HG02870 (cell line): Measurements from ENCODE around the gene SLC35F1.
"Not testable (repeated sequence)": the region's sequence is repeated elsewhere in the genome, so short reads cannot be mapped to it uniquely, and the experiment has no call there.

ENCODE experiments used
- ATAC-seq: cut with Tn5 transposase; IDR thresholded peaks from one replicate; pipeline ENCODE4 v1.9.1; 2021; ENCODE audit warnings: mild to moderate bottlenecking, moderate library complexity; ENCODE audit not compliant: unreplicated experiment

SLC35F1 gene

GRCh38 chr6:117906958-117907600, at the start of gene SLC35F1:
SLC35F1 (plus strand) TSS chr6:117907264.
- ATAC-seq, result peak; percentile 60

- ATAC-seq, result not testable (repeated sequence)
Observed at GRCh38 chr6:117858601-117859000, 48.5 kb upstream of the SLC35F1 start.

- no peak for ATAC-seq
Observed at GRCh38 chr6:117861545-117861944, 45.5 kb upstream of the SLC35F1 start.

- ATAC-seq, result no peak
Observed at GRCh38 chr6:117866561-117866960, 40.5 kb upstream of the SLC35F1 start.

GRCh38 chr6:117870486-117871242, 36.4 kb upstream of the SLC35F1 start:
- no peak for ATAC-seq

GRCh38 chr6:117880824-117881223, 26.2 kb upstream of the SLC35F1 start:
- no peak for ATAC-seq

GRCh38 chr6:117890172-117890571, 16.9 kb upstream of the SLC35F1 start:
- ATAC-seq, result no peak

GRCh38 chr6:117906507-117906957, 532 bp upstream of the SLC35F1 start:
- peak; percentile 37 for ATAC-seq

GRCh38 chr6:117907601-117908245, 659 bp downstream of the SLC35F1 start:
- ATAC-seq, result no peak

- no peak for ATAC-seq
Observed at GRCh38 chr6:117908246-117909068, 1.4 kb downstream of the SLC35F1 start.

GRCh38 chr6:117909638-117910037, 2.6 kb downstream of the SLC35F1 start:
- no peak for ATAC-seq

GRCh38 chr6:117910549-117910948, 3.5 kb downstream of the SLC35F1 start:
- no peak for ATAC-seq

GRCh38 chr6:117911150-117911549, 4.1 kb downstream of the SLC35F1 start:
- no peak for ATAC-seq

- ATAC-seq, result no peak
Observed at GRCh38 chr6:117911660-117912059, 4.6 kb downstream of the SLC35F1 start.

GRCh38 chr6:117915846-117916245, 8.8 kb downstream of the SLC35F1 start:
- no peak for ATAC-seq

- no peak for ATAC-seq
Observed at GRCh38 chr6:117916483-117916882, 9.4 kb downstream of the SLC35F1 start.

GRCh38 chr6:117917176-117917575, 10.1 kb downstream of the SLC35F1 start:
- no peak for ATAC-seq

- ATAC-seq, result no peak
Observed at GRCh38 chr6:117918454-117918853, 11.4 kb downstream of the SLC35F1 start.

GRCh38 chr6:117919275-117919674, 12.2 kb downstream of the SLC35F1 start:
- ATAC-seq, result no peak

- ATAC-seq, result no peak
Observed at GRCh38 chr6:117919775-117920729, 13.0 kb downstream of the SLC35F1 start.
